Lower leg skin (tissue), 3 donors: ENCODE measurements around the gene C4BPB.

Experiments
- POLR2A ChIP-seq, 2 donors: fragments of 450-650 bp; IDR thresholded peaks; one replicate each; pipeline ENCODE4 v1.6.1; 2016 to 2017; ENCODE audit warnings: antibody characterized with exemption in 2 of 2, mild to moderate bottlenecking in 1 of 2, moderate library complexity in 1 of 2
- TF ChIP-seq, protein P1 (sequence below), 3 donors: fragments of 450-650 bp; IDR thresholded peaks; one replicate each; pipeline ENCODE4 v1.5.1; 2016; ENCODE audit warnings: antibody characterized with exemption in 3 of 3, mild to moderate bottlenecking in 3 of 3, moderate library complexity in 2 of 3

- TF ChIP-seq, protein P1, sequence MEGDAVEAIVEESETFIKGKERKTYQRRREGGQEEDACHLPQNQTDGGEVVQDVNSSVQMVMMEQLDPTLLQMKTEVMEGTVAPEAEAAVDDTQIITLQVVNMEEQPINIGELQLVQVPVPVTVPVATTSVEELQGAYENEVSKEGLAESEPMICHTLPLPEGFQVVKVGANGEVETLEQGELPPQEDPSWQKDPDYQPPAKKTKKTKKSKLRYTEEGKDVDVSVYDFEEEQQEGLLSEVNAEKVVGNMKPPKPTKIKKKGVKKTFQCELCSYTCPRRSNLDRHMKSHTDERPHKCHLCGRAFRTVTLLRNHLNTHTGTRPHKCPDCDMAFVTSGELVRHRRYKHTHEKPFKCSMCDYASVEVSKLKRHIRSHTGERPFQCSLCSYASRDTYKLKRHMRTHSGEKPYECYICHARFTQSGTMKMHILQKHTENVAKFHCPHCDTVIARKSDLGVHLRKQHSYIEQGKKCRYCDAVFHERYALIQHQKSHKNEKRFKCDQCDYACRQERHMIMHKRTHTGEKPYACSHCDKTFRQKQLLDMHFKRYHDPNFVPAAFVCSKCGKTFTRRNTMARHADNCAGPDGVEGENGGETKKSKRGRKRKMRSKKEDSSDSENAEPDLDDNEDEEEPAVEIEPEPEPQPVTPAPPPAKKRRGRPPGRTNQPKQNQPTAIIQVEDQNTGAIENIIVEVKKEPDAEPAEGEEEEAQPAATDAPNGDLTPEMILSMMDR (IDR thresholded peaks at IDR 0.05), result no peak
- no peak for TF ChIP-seq POLR2A (IDR thresholded peaks at IDR 0.05)
Observed at GRCh38 chr1:207079706-207080241, 8.9 kb upstream of the C4BPB start.
